TTC549 (cell line): ENCODE results near the gene WSCD2.

Source experiments
- FAIRE-seq: peaks from 2 replicates; lab custom pipeline; 2012; peaks lifted over from hg19 to GRCh38; lab: Jason Lieb, UNC

Gene WSCD2

GRCh38 chr12:108270035-108270848 lies 141.2 kb downstream of the WSCD2 start:
- no peak for FAIRE-seq

GRCh38 chr12:108270849-108271143 lies 141.7 kb downstream of the WSCD2 start:
- no peak for FAIRE-seq

- no peak for FAIRE-seq
These were observed 143.1 kb downstream of the WSCD2 start for GRCh38 chr12:108271951-108272872.

GRCh38 chr12:108273217-108273616 lies 144.1 kb downstream of the WSCD2 start:
- FAIRE-seq: no peak

GRCh38 chr12:108277613-108278012 lies 148.5 kb downstream of the WSCD2 start:
- no peak for FAIRE-seq

GRCh38 chr12:108282160-108282559 lies 153.1 kb downstream of the WSCD2 start:
- no peak for FAIRE-seq

- no peak for FAIRE-seq
These were observed 153.6 kb downstream of the WSCD2 start for GRCh38 chr12:108282676-108283075.

GRCh38 chr12:108284163-108284562 lies 155.1 kb downstream of the WSCD2 start:
- FAIRE-seq: no peak

GRCh38 chr12:108285016-108285415 lies 155.9 kb downstream of the WSCD2 start:
- FAIRE-seq: no peak

GRCh38 chr12:108287227-108287626 lies 158.1 kb downstream of the WSCD2 start:
- FAIRE-seq: no peak

GRCh38 chr12:108289350-108290161 lies 160.5 kb downstream of the WSCD2 start:
- FAIRE-seq: no peak

- no peak for FAIRE-seq
These were observed 166.6 kb downstream of the WSCD2 start for GRCh38 chr12:108295641-108296040.

- FAIRE-seq: no peak
These were observed 167.9 kb downstream of the WSCD2 start for GRCh38 chr12:108296945-108297344.

- no peak for FAIRE-seq
These were observed 168.3 kb downstream of the WSCD2 start for GRCh38 chr12:108297424-108297823.

GRCh38 chr12:108297895-108298760 lies 169.0 kb downstream of the WSCD2 start:
- no peak for FAIRE-seq

- FAIRE-seq: no peak
These were observed 169.7 kb downstream of the WSCD2 start for GRCh38 chr12:108298761-108299275.

- no peak for FAIRE-seq
These were observed 170.4 kb downstream of the WSCD2 start for GRCh38 chr12:108299516-108299915.
